Psoas muscle (tissue), 8 donors: ENCODE results near the gene PRKCH. TPM values are rescaled to one million over a fixed set of nuclear protein-coding genes. Genes with fewer than 3 reads are reported as not detected.
"Not testable (repeated sequence)": the region's sequence is repeated elsewhere in the genome, so short reads cannot be mapped to it uniquely, and the experiment has no call there.

ENCODE experiments used
- ATAC-seq, 4 donors: fragments of 200-7000 bp; cut with Tn5 transposase; one replicate each; pipeline ENCODE4 v1.9.1; 2020; ENCODE audit warnings: moderate library complexity in 3 of 4, mild to moderate bottlenecking in 2 of 4
- DNase-seq, 2 donors: peaks; one replicate each; pipeline ENCODE4 v3.0.0-alpha.2; 2020
- H3K27ac ChIP-seq: fragments of 200-600 bp; one replicate; pipeline ENCODE4 v1.8.0; 2022
- H3K27me3 ChIP-seq, 3 donors: fragments of 200-600 bp in 1 of 3; one replicate each; pipeline versions ENCODE4 v1.6.1 to v1.8.0; 2013 to 2022; ENCODE audit warnings: low read length in 2 of 3, mild to moderate bottlenecking in 2 of 3, moderate library complexity in 1 of 3; ENCODE audit not compliant: insufficient read depth in 3 of 3
- H3K36me3 ChIP-seq, 2 donors: fragments of 200-600 bp in 1 of 2; one replicate each; pipeline versions ENCODE4 v1.6.1 to v1.8.0; 2013 to 2022; ENCODE audit warnings: low read depth in 1 of 2, mild to moderate bottlenecking in 1 of 2, moderate library complexity in 1 of 2; ENCODE audit not compliant: insufficient read depth in 1 of 2
- H3K4me1 ChIP-seq: fragments of 200-600 bp; one replicate; pipeline ENCODE4 v1.8.0; 2022
- H3K4me3 ChIP-seq: fragments of 200-600 bp; one replicate; pipeline ENCODE4 v1.8.0; 2022; ENCODE audit warnings: mild to moderate bottlenecking
- H3K9me3 ChIP-seq: fragments of 200-600 bp; one replicate; pipeline ENCODE4 v1.8.0; 2022
- CTCF ChIP-seq: fragments of 200-600 bp; IDR thresholded peaks from one replicate; pipeline ENCODE4 v1.8.0; 2022; ENCODE audit warnings: antibody characterized with exemption
- WGBS, 3 donors: extraction: QIAGEN DNeasy Blood & Tissue Kit; methylation state at CpG; one replicate each; pipeline versions ENCODE4 v1.1.6 to v1.1.7; 2013; 5-methylcytosine and 5-hydroxymethylcytosine counted together
- intact Hi-C, 2 donors: fragments of 100-400 bp; cut with DNase I; formaldehyde crosslinking; loops; one replicate each; pipeline versions ENCODE4 v1.11.0 to v1.14.2; 2022
- polyA plus RNA-seq, 3 donors: library from polyadenylated mRNA; stranded (reverse); fragments of 200-250 nt; gene quantifications; one replicate each; pipeline ENCODE4 v1.2.3, GENCODE V29; 2013
- total RNA-seq, 4 donors: library from RNA; stranded (reverse); fragmentation: NEBNext Ultra II Directional in 2 of 4; extraction: Animal tissue kit (Norgen Biotek cat#: 25700) in 2 of 4; gene quantifications; one replicate each; pipeline versions ENCODE4 v1.2.1 to v1.2.4, GENCODE V29; 2021 to 2023
- donor health status: healthy with polysubstance abuse.
- donor health status: DM: no; HTN: no; CAD: no; lungs with moderate emphysema.
- donor health status: Bipolar disorder and iron deficiency.
- donor health status: healthy.
- donor health status: DM: yes; HTN: yes; CAD: no.
- donor health status: DM: no; HTN: no; CAD: no.
- donor health status: DM: no; HTN: no; CAD: no.
- donor health status: DM: yes; HTN: yes; CAD: no.

Gene PRKCH
- total and polyA plus RNA-seq, 7 donors = 5.9 to 17.9 (median 11.1) TPM

- no peak overlapping the region for H3K27ac ChIP-seq
- ATAC-seq (no peak), DNase-seq (no peak)
- WGBS, 3 donors = 85 to 89% (median 88%) methylated on average over 7 of the region's 7 CpGs
- H3K4me1 ChIP-seq = peaks cover 15% of the 10 kb centered on the region
- no peaks in the 10 kb centered on the region for H3K36me3 ChIP-seq
- intact Hi-C loops = no loop called here
- H3K9me3 ChIP-seq = no peaks in the 10 kb centered on the region
- H3K27me3 ChIP-seq = no peaks in the 10 kb centered on the region
- no peak overlapping the region for H3K4me3 ChIP-seq
- TF ChIP-seq CTCF = no peak
Measured at GRCh38 chr14:61300754-61301153, 20.6 kb upstream of the PRKCH start.

GRCh38 chr14:61304688-61305087, 16.7 kb upstream of the PRKCH start:
- DNase-seq (no peak), ATAC-seq (no peak)
- no peak for TF ChIP-seq CTCF
- Histone ChIP-seq H3K4me1 (no peaks in the 10 kb centered on the region), H3K36me3 (no peaks in the 10 kb centered on the region), H3K4me3 (no peak overlapping the region), H3K27ac (no peak overlapping the region), H3K27me3 (no peaks in the 10 kb centered on the region), H3K9me3 (no peaks in the 10 kb centered on the region)
- 92 to 95% (median 92%) methylated on average over 2 of the region's 2 CpGs for WGBS, 3 donors
- intact Hi-C loops = no loop called here

GRCh38 chr14:61308198-61308597, 13.2 kb upstream of the PRKCH start:
- Histone ChIP-seq H3K4me3 (no peak overlapping the region), H3K4me1 (no peaks in the 10 kb centered on the region), H3K27ac (no peak overlapping the region), H3K36me3 (no peaks in the 10 kb centered on the region), H3K27me3 (no peaks in the 10 kb centered on the region), H3K9me3 (no peaks in the 10 kb centered on the region)
- DNase-seq = no peak
- TF ChIP-seq CTCF = no peak
- 43 to 59% (median 49%) methylated on average over 3 of the region's 3 CpGs for WGBS, 3 donors
- ATAC-seq = no peak
- intact Hi-C loops = no loop called here

DNA sequence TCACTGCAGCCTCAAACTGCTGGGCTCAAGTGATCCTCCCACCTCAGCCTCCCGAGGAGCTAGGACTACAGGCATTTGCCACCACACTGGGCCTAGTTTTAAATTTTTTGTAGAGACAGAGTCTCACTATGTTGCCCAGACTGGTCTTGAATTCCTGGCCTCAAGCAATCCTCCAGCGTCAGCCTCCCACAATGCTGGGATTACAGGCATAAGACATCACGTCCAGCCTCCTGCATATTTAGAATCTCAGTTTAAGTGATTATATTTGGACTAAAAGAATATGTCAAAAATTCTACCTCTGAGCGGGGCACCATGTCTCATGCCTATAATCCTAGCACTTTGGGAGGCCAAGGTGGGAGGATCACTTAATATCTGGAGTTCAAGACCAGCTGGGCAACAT, 12.7 kb upstream of the PRKCH start:
- intact Hi-C loops, H3K27me3 ChIP-seq, ATAC-seq, H3K9me3 ChIP-seq, H3K4me3 ChIP-seq, H3K36me3 ChIP-seq, H3K27ac ChIP-seq, H3K4me1 ChIP-seq, DNase-seq: not testable (repeated sequence)
- WGBS, 3 donors = 77 to 87% (median 86%) methylated on average over 4 of the region's 4 CpGs

GRCh38 chr14:61315313-61315712, 6.1 kb upstream of the PRKCH start:
- Histone ChIP-seq H3K27me3 (no peaks in the 10 kb centered on the region), H3K9me3 (no peaks in the 10 kb centered on the region), H3K27ac (no peak overlapping the region), H3K4me1 (no peaks in the 10 kb centered on the region), H3K36me3 (no peaks in the 10 kb centered on the region), H3K4me3 (no peak overlapping the region)
- intact Hi-C loops = loop anchor here in 1 of 2 donors (10.0 kb wide), 1 partner anchor 139 kb away; no protein-coding TSS in a partner anchor
- ATAC-seq (no peak), DNase-seq (no peak)
- 67 to 75% (median 70%) methylated on average over 4 of the region's 4 CpGs for WGBS, 3 donors
- no peak for TF ChIP-seq CTCF
